ENCODE measurements around the gene FOXP1. TPM values are rescaled to one million over a fixed set of nuclear protein-coding genes. Genes with fewer than 3 reads are reported as not detected.

The FOXP1 gene
- polyA plus RNA-seq, 1 donor from 2014 or later = 5.6 TPM

DNA sequence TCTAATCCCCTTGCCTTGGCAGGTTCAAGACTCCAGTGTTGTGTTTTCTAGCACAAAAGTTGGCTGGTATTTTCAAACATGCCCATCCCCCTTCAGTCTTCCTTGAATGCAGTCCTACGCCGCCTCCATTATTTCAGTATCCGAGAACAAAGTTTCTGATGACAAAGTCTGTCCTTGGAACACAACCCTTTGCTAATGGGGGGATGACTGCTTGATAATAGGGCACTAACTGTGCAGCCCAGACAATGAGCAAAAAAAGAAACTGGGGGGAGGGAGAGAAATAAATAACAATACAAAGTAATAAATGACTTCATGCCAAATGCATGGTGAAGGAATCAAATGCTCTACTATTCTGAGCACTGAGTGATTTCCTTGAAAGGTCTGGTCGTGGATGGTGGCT, 310.1 kb downstream of the FOXP1 start:
- Histone ChIP-seq H3K9me2 (ENCODE audit: insufficient read depth, low read length) (no peaks in the 10 kb centered on the region), H3K27ac (ENCODE audit: low read length) (no peak overlapping the region), H4K20me1 (ENCODE audit: insufficient read depth) (no peaks in the 10 kb centered on the region)

DNA sequence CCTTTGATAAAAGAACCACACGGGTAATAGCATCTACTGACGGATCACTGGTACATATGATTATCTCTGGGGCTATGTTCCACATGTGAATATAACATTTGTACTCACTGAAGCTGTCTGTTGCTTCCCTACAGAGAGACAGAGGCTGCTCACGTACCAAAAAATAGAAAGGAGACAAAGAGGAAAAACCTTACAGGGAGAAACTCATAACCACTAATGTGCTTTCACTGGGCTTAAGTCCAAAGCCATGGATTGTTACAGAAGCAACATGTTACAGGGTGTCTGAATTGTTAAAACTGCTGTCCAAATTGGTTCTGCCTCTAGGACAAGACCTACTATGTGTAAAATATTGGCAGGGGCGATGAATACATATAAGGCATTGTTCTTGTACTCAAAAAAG, 311.9 kb downstream of the FOXP1 start:
- Histone ChIP-seq H2AFZ (ENCODE audit: low read depth, low read length) (no peak overlapping the region), H3K9ac (ENCODE audit: low read length) (no peak overlapping the region), H3K9me2 (ENCODE audit: insufficient read depth, low read length) (no peaks in the 10 kb centered on the region), H3K4me2 (ENCODE audit: low read length) (no peak overlapping the region), H3K27me3 (ENCODE audit: insufficient read depth, low read depth, low read length) (no peaks in the 10 kb centered on the region), H3K79me2 (replicated peaks; ENCODE audit: insufficient read depth, low read length) (no peaks in the 10 kb centered on the region), H4K20me1 (ENCODE audit: insufficient read depth) (no peaks in the 10 kb centered on the region), H3K9me3 (ENCODE audit: low read length) (no peaks in the 10 kb centered on the region), H3K4me3 (ENCODE audit: low read length) (no peak overlapping the region), H3F3A (ENCODE audit: insufficient read depth, low read length, poor library complexity, severe bottlenecking) (no peaks in the 10 kb centered on the region), H3K36me3 (ENCODE audit: insufficient read depth, low read length) (no peaks in the 10 kb centered on the region), H3K27ac (ENCODE audit: low read length) (no peak overlapping the region)
- TF ChIP-seq EP300 (conservative IDR thresholded peaks at IDR 0.05; ENCODE audit: poor library complexity, severe bottlenecking) (no peak), EZH2 (IDR thresholded peaks at IDR 0.05; ENCODE audit: borderline replicate concordance, insufficient read depth, low read length, poor library complexity, severe bottlenecking) (no peak), TAF1 (IDR thresholded peaks at IDR 0.05; ENCODE audit: low read depth) (no peak), POLR2AphosphoS5 (IDR thresholded peaks at IDR 0.05) (no peak), RAD21 (conservative IDR thresholded peaks at IDR 0.05) (no peak), SMC3 (conservative IDR thresholded peaks at IDR 0.05; ENCODE audit: poor library complexity) (no peak), MXI1 (conservative IDR thresholded peaks at IDR 0.05; ENCODE audit: poor library complexity, severe bottlenecking) (no peak)
- TF ChIP-seq, protein P1, sequence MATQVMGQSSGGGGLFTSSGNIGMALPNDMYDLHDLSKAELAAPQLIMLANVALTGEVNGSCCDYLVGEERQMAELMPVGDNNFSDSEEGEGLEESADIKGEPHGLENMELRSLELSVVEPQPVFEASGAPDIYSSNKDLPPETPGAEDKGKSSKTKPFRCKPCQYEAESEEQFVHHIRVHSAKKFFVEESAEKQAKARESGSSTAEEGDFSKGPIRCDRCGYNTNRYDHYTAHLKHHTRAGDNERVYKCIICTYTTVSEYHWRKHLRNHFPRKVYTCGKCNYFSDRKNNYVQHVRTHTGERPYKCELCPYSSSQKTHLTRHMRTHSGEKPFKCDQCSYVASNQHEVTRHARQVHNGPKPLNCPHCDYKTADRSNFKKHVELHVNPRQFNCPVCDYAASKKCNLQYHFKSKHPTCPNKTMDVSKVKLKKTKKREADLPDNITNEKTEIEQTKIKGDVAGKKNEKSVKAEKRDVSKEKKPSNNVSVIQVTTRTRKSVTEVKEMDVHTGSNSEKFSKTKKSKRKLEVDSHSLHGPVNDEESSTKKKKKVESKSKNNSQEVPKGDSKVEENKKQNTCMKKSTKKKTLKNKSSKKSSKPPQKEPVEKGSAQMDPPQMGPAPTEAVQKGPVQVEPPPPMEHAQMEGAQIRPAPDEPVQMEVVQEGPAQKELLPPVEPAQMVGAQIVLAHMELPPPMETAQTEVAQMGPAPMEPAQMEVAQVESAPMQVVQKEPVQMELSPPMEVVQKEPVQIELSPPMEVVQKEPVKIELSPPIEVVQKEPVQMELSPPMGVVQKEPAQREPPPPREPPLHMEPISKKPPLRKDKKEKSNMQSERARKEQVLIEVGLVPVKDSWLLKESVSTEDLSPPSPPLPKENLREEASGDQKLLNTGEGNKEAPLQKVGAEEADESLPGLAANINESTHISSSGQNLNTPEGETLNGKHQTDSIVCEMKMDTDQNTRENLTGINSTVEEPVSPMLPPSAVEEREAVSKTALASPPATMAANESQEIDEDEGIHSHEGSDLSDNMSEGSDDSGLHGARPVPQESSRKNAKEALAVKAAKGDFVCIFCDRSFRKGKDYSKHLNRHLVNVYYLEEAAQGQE (IDR thresholded peaks at IDR 0.05; ENCODE audit: borderline replicate concordance) = no peak
- TF ChIP-seq, protein P2, sequence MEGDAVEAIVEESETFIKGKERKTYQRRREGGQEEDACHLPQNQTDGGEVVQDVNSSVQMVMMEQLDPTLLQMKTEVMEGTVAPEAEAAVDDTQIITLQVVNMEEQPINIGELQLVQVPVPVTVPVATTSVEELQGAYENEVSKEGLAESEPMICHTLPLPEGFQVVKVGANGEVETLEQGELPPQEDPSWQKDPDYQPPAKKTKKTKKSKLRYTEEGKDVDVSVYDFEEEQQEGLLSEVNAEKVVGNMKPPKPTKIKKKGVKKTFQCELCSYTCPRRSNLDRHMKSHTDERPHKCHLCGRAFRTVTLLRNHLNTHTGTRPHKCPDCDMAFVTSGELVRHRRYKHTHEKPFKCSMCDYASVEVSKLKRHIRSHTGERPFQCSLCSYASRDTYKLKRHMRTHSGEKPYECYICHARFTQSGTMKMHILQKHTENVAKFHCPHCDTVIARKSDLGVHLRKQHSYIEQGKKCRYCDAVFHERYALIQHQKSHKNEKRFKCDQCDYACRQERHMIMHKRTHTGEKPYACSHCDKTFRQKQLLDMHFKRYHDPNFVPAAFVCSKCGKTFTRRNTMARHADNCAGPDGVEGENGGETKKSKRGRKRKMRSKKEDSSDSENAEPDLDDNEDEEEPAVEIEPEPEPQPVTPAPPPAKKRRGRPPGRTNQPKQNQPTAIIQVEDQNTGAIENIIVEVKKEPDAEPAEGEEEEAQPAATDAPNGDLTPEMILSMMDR (IDR thresholded peaks at IDR 0.05; ENCODE audit: poor library complexity, severe bottlenecking) = no peak

More for the DNA sequence above, 310.1 kb downstream of the FOXP1 start:
- Histone ChIP-seq H3K9ac (ENCODE audit: low read length) (no peak overlapping the region), H3K36me3 (ENCODE audit: insufficient read depth, low read length) (no peaks in the 10 kb centered on the region), H2AFZ (ENCODE audit: low read depth, low read length) (no peak overlapping the region), H3F3A (ENCODE audit: insufficient read depth, low read length, poor library complexity, severe bottlenecking) (no peaks in the 10 kb centered on the region), H3K9me3 (ENCODE audit: low read length) (no peaks in the 10 kb centered on the region), H3K79me2 (replicated peaks; ENCODE audit: insufficient read depth, low read length) (no peaks in the 10 kb centered on the region), H3K4me2 (ENCODE audit: low read length) (no peak overlapping the region), H3K4me3 (ENCODE audit: low read length) (no peak overlapping the region), H3K27me3 (ENCODE audit: insufficient read depth, low read depth, low read length) (no peaks in the 10 kb centered on the region)
- no peak for TF ChIP-seq MXI1 (conservative IDR thresholded peaks at IDR 0.05; ENCODE audit: poor library complexity, severe bottlenecking)
- TF ChIP-seq SMC3 (conservative IDR thresholded peaks at IDR 0.05; ENCODE audit: poor library complexity) = no peak
- TF ChIP-seq TAF1 (IDR thresholded peaks at IDR 0.05; ENCODE audit: low read depth) = no peak
- TF ChIP-seq, protein P2 (IDR thresholded peaks at IDR 0.05; ENCODE audit: poor library complexity, severe bottlenecking) = no peak
- TF ChIP-seq RAD21 (conservative IDR thresholded peaks at IDR 0.05) = no peak
- no peak for TF ChIP-seq EP300 (conservative IDR thresholded peaks at IDR 0.05; ENCODE audit: poor library complexity, severe bottlenecking)
- TF ChIP-seq POLR2AphosphoS5 (IDR thresholded peaks at IDR 0.05) = no peak
- no peak for TF ChIP-seq EZH2 (IDR thresholded peaks at IDR 0.05; ENCODE audit: borderline replicate concordance, insufficient read depth, low read length, poor library complexity, severe bottlenecking)
- TF ChIP-seq, protein P1 (IDR thresholded peaks at IDR 0.05; ENCODE audit: borderline replicate concordance) = no peak
